ENCODE results near the gene AZIN2.
A peak's percentile ranks its signal among the peaks of the same experiment; 100 is the strongest.
"Not testable (repeated sequence)": the region's sequence is repeated elsewhere in the genome, so short reads cannot be mapped to it uniquely, and the experiment has no call there.

AZIN2 gene

GRCh38 chr1:33098371-33098770, 17.4 kb downstream of the AZIN2 start:
- TF ChIP-seq CTCF (IDR thresholded peaks at IDR 0.05; ENCODE audit: low read depth, low read length, missing control alignments), result no peak
- DNase-seq (ENCODE audit: extremely low read depth, low read depth), result no peak
- no peak overlapping the region for H3K4me3 ChIP-seq (replicated peaks; ENCODE audit: low read depth, low read length)

- peak; percentile 100 for DNase-seq (ENCODE audit: extremely low read depth, low read depth)
- TF ChIP-seq CTCF (IDR thresholded peaks at IDR 0.05; ENCODE audit: low read depth, low read length, missing control alignments), result peak; percentile 60
- H3K4me3 ChIP-seq (replicated peaks; ENCODE audit: low read depth, low read length), result no peak overlapping the region
These were observed 18.6 kb downstream of the AZIN2 start for GRCh38 chr1:33099290-33100118.

GRCh38 chr1:33100119-33100415, 19.1 kb downstream of the AZIN2 start:
- not testable (repeated sequence) for DNase-seq (ENCODE audit: extremely low read depth, low read depth); H3K4me3 ChIP-seq (replicated peaks; ENCODE audit: low read depth, low read length)

- no peak overlapping the region for H3K4me3 ChIP-seq (replicated peaks; ENCODE audit: low read depth, low read length)
- TF ChIP-seq CTCF (IDR thresholded peaks at IDR 0.05; ENCODE audit: low read depth, low read length, missing control alignments), result no peak
- no peak for DNase-seq (ENCODE audit: extremely low read depth, low read depth)
These were observed 29.5 kb downstream of the AZIN2 start for GRCh38 chr1:33110477-33110876.

GRCh38 chr1:33111965-33112364, 31.0 kb downstream of the AZIN2 start:
- TF ChIP-seq CTCF (IDR thresholded peaks at IDR 0.05; ENCODE audit: low read depth, low read length, missing control alignments), result peak; percentile 41
- no peak for DNase-seq (ENCODE audit: extremely low read depth, low read depth)
- no peak overlapping the region for H3K4me3 ChIP-seq (replicated peaks; ENCODE audit: low read depth, low read length)

GRCh38 chr1:33117440-33118085, 36.6 kb downstream of the AZIN2 start:
- no peak overlapping the region for H3K4me3 ChIP-seq (replicated peaks; ENCODE audit: low read depth, low read length)
- TF ChIP-seq CTCF (IDR thresholded peaks at IDR 0.05; ENCODE audit: low read depth, low read length, missing control alignments), result no peak
- DNase-seq (ENCODE audit: extremely low read depth, low read depth), result no peak

- TF ChIP-seq CTCF (IDR thresholded peaks at IDR 0.05; ENCODE audit: low read depth, low read length, missing control alignments), result no peak
- DNase-seq (ENCODE audit: extremely low read depth, low read depth), result no peak
- H3K4me3 ChIP-seq (replicated peaks; ENCODE audit: low read depth, low read length), result no peak overlapping the region
These were observed 37.3 kb downstream of the AZIN2 start for GRCh38 chr1:33118274-33118673.

All from HFF-Myc (cell line).